IMR-90 (cell line): ENCODE results near the gene GRN. TPM values are rescaled to one million over a fixed set of nuclear protein-coding genes. Genes with fewer than 3 reads are reported as not detected.

ENCODE experiments used
- ATAC-seq: fragments of 200-7000 bp; cut with Tn5 transposase; 2 replicates; pipeline ENCODE4 v1.9.1; 2020; ENCODE audit warnings: low read depth, mild to moderate bottlenecking, moderate library complexity
- BruUV-seq: library from RNA; stranded (reverse); fragments of 400-500 nt; replicated peaks from 2 replicates; lab custom pipeline; 2021; lab: Mats Ljungman, UMichigan
- CTCF ChIA-PET: fragments of 300-600 bp; formaldehyde crosslinking; extraction: SDS; loops from one replicate; lab custom pipeline; 2021; ENCODE audit warnings: antibody characterized with exemption; lab: Yijun Ruan, JAX
- POLR2A ChIA-PET: fragments of 300-600 bp; sonication (Branson Sonifier 250); formaldehyde crosslinking; loops from one replicate; lab custom pipeline; 2022; ENCODE audit warnings: antibody characterized with exemption; ENCODE audit not compliant: unreplicated experiment; lab: Charles Lee
- DNase-seq: peaks from one replicate; pipeline ENCODE4 v3.0.0; 2013
- H2AFZ ChIP-seq: replicated peaks from 2 replicates; pipeline ENCODE3; 2013; ENCODE audit warnings: low read length, mild to moderate bottlenecking; ENCODE audit not compliant: poor library complexity
- H2AK5ac ChIP-seq: 2 replicates; pipeline ENCODE4 v1.6.1; 2013; ENCODE audit warnings: low read depth, low read length, inconsistent platforms
- H2AK9ac ChIP-seq: replicated peaks from 2 replicates; pipeline ENCODE3; 2013; ENCODE audit warnings: mild to moderate bottlenecking, low read depth, low read length, moderate library complexity; ENCODE audit not compliant: poor library complexity
- H2BK120ac ChIP-seq: 2 replicates; pipeline ENCODE4 v1.6.1; 2013; ENCODE audit warnings: low read depth, low read length, inconsistent platforms
- H2BK15ac ChIP-seq: 3 replicates; pipeline ENCODE4 v1.6.1; 2013; ENCODE audit warnings: low read depth, low read length, inconsistent platforms
- H2BK20ac ChIP-seq: 2 replicates; pipeline ENCODE4 v1.6.1; 2013; ENCODE audit warnings: low read depth, mild to moderate bottlenecking, inconsistent platforms, low read length, moderate library complexity
- H2BK5ac ChIP-seq: 2 replicates; pipeline ENCODE4 v1.6.1; 2013; ENCODE audit warnings: mild to moderate bottlenecking, low read depth, low read length, inconsistent platforms; ENCODE audit not compliant: poor library complexity, severe bottlenecking
- H3K14ac ChIP-seq: replicated peaks from 2 replicates; pipeline ENCODE4 v1.6.1; 2013; ENCODE audit warnings: low read depth, low read length, inconsistent platforms
- H3K18ac ChIP-seq: 2 replicates; pipeline ENCODE4 v1.6.1; 2013; ENCODE audit warnings: low read depth, low read length, control low read depth
- H3K23ac ChIP-seq: 2 replicates; pipeline ENCODE4 v1.6.1; 2013; ENCODE audit warnings: low read depth, low read length, inconsistent platforms
- H3K27ac ChIP-seq: 2 replicates; pipeline ENCODE4 v1.5.1; 2013; ENCODE audit warnings: mild to moderate bottlenecking, control low read depth, low read length; ENCODE audit not compliant: insufficient read depth
- H3K27me3 ChIP-seq: 2 replicates; pipeline ENCODE4 v1.6.1; 2013; ENCODE audit warnings: low read length; ENCODE audit not compliant: control insufficient read depth, insufficient read depth
- H3K36me3 ChIP-seq: 2 replicates; pipeline ENCODE4 v1.6.1; 2013; ENCODE audit warnings: low read length, mixed read lengths; ENCODE audit not compliant: control insufficient read depth, insufficient read depth
- H3K4ac ChIP-seq: 2 replicates; pipeline ENCODE4 v1.6.1; 2013; ENCODE audit warnings: low read depth, low read length, inconsistent platforms
- H3K4me1 ChIP-seq: 2 replicates; pipeline ENCODE4 v1.6.1; 2013; ENCODE audit warnings: low read length, mixed read lengths; ENCODE audit not compliant: control insufficient read depth, insufficient read depth
- H3K4me2 ChIP-seq: 2 replicates; pipeline ENCODE4 v1.6.1; 2013; ENCODE audit warnings: low read depth, mild to moderate bottlenecking, control low read depth, low read length, moderate library complexity
- H3K4me3 ChIP-seq: 2 replicates; pipeline ENCODE4 v1.5.1; 2013; ENCODE audit warnings: low read depth, mild to moderate bottlenecking, control low read depth, low read length, moderate library complexity; ENCODE audit not compliant: insufficient read depth
- H3K56ac ChIP-seq: 2 replicates; pipeline ENCODE4 v1.6.1; 2013; ENCODE audit warnings: low read length, inconsistent platforms; ENCODE audit not compliant: insufficient read depth; ENCODE audit errors: extremely low read depth
- H3K79me1 ChIP-seq, 2 experiments: 2 replicates each; pipeline ENCODE4 v1.6.1; 2013; ENCODE audit warnings: low read length in 2 of 2, inconsistent platforms in 1 of 2, low read depth in 1 of 2
- H3K9ac ChIP-seq: 2 replicates; pipeline ENCODE4 v1.6.1; 2013; ENCODE audit warnings: low read depth, low read length, control low read depth
- H3K9me1 ChIP-seq: 2 replicates; pipeline ENCODE4 v1.6.1; 2013; ENCODE audit warnings: low read length, inconsistent platforms; ENCODE audit not compliant: insufficient read depth
- H3K9me3 ChIP-seq: 2 replicates; pipeline ENCODE4 v1.6.1; 2013; ENCODE audit warnings: low read length; ENCODE audit not compliant: control insufficient read depth, insufficient read depth
- H4K20me1 ChIP-seq: 2 replicates; pipeline ENCODE4 v1.6.1; 2013; ENCODE audit warnings: low read length, inconsistent platforms; ENCODE audit not compliant: insufficient read depth
- H4K5ac ChIP-seq: 2 replicates; pipeline ENCODE4 v1.6.1; 2013; ENCODE audit warnings: mild to moderate bottlenecking, low read depth, low read length, control low read depth
- H4K8ac ChIP-seq, 2 experiments: 2 replicates each; pipeline ENCODE4 v1.6.1; 2013; ENCODE audit warnings: low read depth in 2 of 2, low read length in 2 of 2, control low read depth in 1 of 2, inconsistent platforms in 1 of 2
- H4K91ac ChIP-seq: 2 replicates; pipeline ENCODE4 v1.6.1; 2013; ENCODE audit warnings: low read depth, low read length, inconsistent platforms; ENCODE audit not compliant: insufficient read depth
- CEBPB ChIP-seq: IDR thresholded peaks from 2 replicates; pipeline ENCODE4 v1.6.1; 2012; ENCODE audit warnings: low read depth, low read length, improper control_type of control experiment
- CHD1 ChIP-seq: IDR thresholded peaks from 2 replicates; pipeline ENCODE4 v1.6.1; 2012; ENCODE audit warnings: low read depth, low read length, improper control_type of control experiment
- MAZ ChIP-seq: IDR thresholded peaks from 2 replicates; pipeline ENCODE4 v1.6.1; 2012; ENCODE audit warnings: low read depth, mild to moderate bottlenecking, low read length, improper control_type of control experiment, moderate library complexity, borderline replicate concordance
- NFE2L2 ChIP-seq: fragments of 150-350 bp; IDR thresholded peaks from 2 replicates; pipeline ENCODE4 v1.6.1; 2016; ENCODE audit warnings: low read depth, mild to moderate bottlenecking, low read length
- RAD21 ChIP-seq: IDR thresholded peaks from 2 replicates; pipeline ENCODE4 v1.6.1; 2012; ENCODE audit warnings: low read length, improper control_type of control experiment
- SMC3 ChIP-seq: fragments of 150-350 bp; IDR thresholded peaks from 2 replicates; pipeline ENCODE4 v1.6.1; 2016; ENCODE audit warnings: low read depth, mild to moderate bottlenecking, antibody characterized with exemption, low read length, moderate library complexity
- USF2 ChIP-seq: fragments of 150-350 bp; IDR thresholded peaks from 2 replicates; pipeline ENCODE4 v1.6.1; 2017; ENCODE audit warnings: mild to moderate bottlenecking, antibody characterized with exemption, low read length, low read depth
- WGBS, 2 experiments: methylation state at CpG; one replicate each; pipeline versions ENCODE4 v1.1.5 to v1.1.7; 2013; ENCODE audit warnings: missing lambda C conversion rate in 2 of 2; ENCODE audit not compliant: insufficient read length in 1 of 2; ENCODE audit errors: extremely low coverage in 2 of 2; 5-methylcytosine and 5-hydroxymethylcytosine counted together
- dilution Hi-C: fragments of 300-500 bp; cut with HindIII; formaldehyde crosslinking; loops from one replicate; pipeline ENCODE4 v1.14.3; 2018; ENCODE audit warnings: low sequenced_read_pairs; ENCODE audit not compliant: unreplicated experiment
- in situ Hi-C: fragments of 300-500 bp; cut with MboI; formaldehyde crosslinking; loops from 3 replicates; pipeline ENCODE4 v1.14.3; 2019; ENCODE audit warnings: low sequenced_read_pairs, inconsistent platforms, mixed read lengths
- intact Hi-C: fragments of 100-400 bp; cut with micrococcal nuclease; formaldehyde crosslinking; loops from 2 replicates; pipeline ENCODE4 v1.10.0; 2022
- polyA plus RNA-seq, 3 experiments: library from polyadenylated mRNA; depleted of rRNA; stranded (reverse); fragments of >200 nt; gene quantifications; 2 replicates each; pipeline ENCODE4 v1.2.3, GENCODE V29; 2012; ENCODE audit warnings: low replicate concordance in 1 of 3
- total RNA-seq: library from RNA; depleted of rRNA; stranded (reverse); fragments of >200 nt; gene quantifications from 2 replicates; pipeline ENCODE4 v1.2.3, GENCODE V29; 2012

GRN gene
- total and polyA plus RNA-seq, 2 of the 4 experiments (the other 2 are of a cell fraction): 38.9 to 494 TPM

- Histone ChIP-seq H3K27me3 (peaks cover 27% of the 10 kb centered on the region), H3K36me3 (no peaks in the 10 kb centered on the region), H3K4ac (no peak overlapping the region), H4K20me1 (0 out of 2 replicates have a peak, but pooled peaks cover 3% of the 10 kb centered on the region), H3K4me1 (peaks cover 2% of the 10 kb centered on the region; the same call in 1 of the 2 replicates), H2AK5ac (no peak overlapping the region), H2AK9ac (peak overlapping the region; percentile 3), H3K9ac (peak overlapping the region; percentile 22), H2BK20ac (no peak overlapping the region), H3K9me3 (no peaks in the 10 kb centered on the region; the same call in 1 of the 2 replicates), H4K8ac (peak overlapping the region; percentile 1 to 74; a peak in 2 of 4 replicates), H3K4me2 (peak overlapping the region; percentile 73), H2AFZ (peak overlapping the region; percentile 85), H3K23ac (peak overlapping the region; percentile 36; the same call in 1 of the 2 replicates), H3K79me1 (no peaks in the 10 kb centered on the region), H4K5ac (no peak overlapping the region), H2BK15ac (no peak overlapping the region; the same call in 2 of the 3 replicates), H3K18ac (no peak overlapping the region), H3K9me1 (no peaks in the 10 kb centered on the region), H4K91ac (no peak overlapping the region; the same call in 1 of the 2 replicates), H3K4me3 (peak overlapping the region; percentile 50), H2BK5ac (no peak overlapping the region), H3K56ac (no peak overlapping the region), H2BK120ac (no peak overlapping the region), H3K27ac (no peak overlapping the region), H3K14ac (no peak overlapping the region)
- TF ChIP-seq NFE2L2 (no peak), SMC3 (0 out of 2 replicates have a peak, but pooled peaks have one; percentile 4), RAD21 (no peak), CHD1 (no peak), USF2 (no peak), MAZ (peak; percentile 78; the same call in 1 of the 2 replicates), CEBPB (no peak)
- ChIA-PET CTCF (interaction anchor here (0.7 to 1.0 kb wide), 2 partner anchors 8 to 22 kb away, joined by 3 read pairs; partner anchors contain the start of gene FAM171A2), POLR2A (interaction anchor here (0.6 kb wide), 1 partner anchor 248 kb away, joined by 9 read pairs; no protein-coding TSS in a partner anchor)
- in situ Hi-C loops (no loop called here), intact Hi-C loops (no loop called here), dilution Hi-C loops (no loop called here)
- peak; percentile 55 for DNase-seq
- no TSS peak for BruUV-seq
- WGBS, 2 experiments: 6% methylated on average over 22 of the region's 68 CpGs; no CpG with 5 or more reads in 1 of the 2 experiments
- peak; percentile 93 for ATAC-seq
These were observed 40.4 kb downstream of the GRN start for GRCh38 chr17:44385287-44386181.
